Naive thymus-derived CD8-positive, alpha-beta T cell (primary cell): Measurements from ENCODE around the gene MACROD1. TPM values are rescaled to one million over a fixed set of nuclear protein-coding genes. Genes with fewer than 3 reads are reported as not detected.
A peak's percentile ranks its signal among the peaks of the same experiment; 100 is the strongest.

Experiments used
- ATAC-seq, 2 donors: fragments of 150-1000 bp; cut with Tn5 transposase in 1 of 2; sonication (Bioruptor Pico), chemical (Tn5 transposase) in 1 of 2; 1 replicate in 1 of 2; 2 replicates in 1 of 2; pipeline ENCODE4 v1.10.0; 2021; ENCODE audit warnings: mild to moderate bottlenecking in 2 of 2, moderate library complexity in 2 of 2
- POLR2A ChIA-PET: fragments of 350-600 bp; sonication (Branson Sonifier 250); formaldehyde crosslinking; loops from one replicate; lab custom pipeline; 2021; ENCODE audit warnings: antibody characterized with exemption; lab: Charles Lee
- DNase-seq, 10 donors: peaks; one replicate each; pipeline versions ENCODE4 v3.0.0 to v3.0.0-alpha.2; 2020 to 2022
- H3K27ac Mint-ChIP-seq, 10 donors: one replicate each; pipeline ENCODE4 v1.8.0; 2020 to 2022; ENCODE audit warnings: mild to moderate bottlenecking in 10 of 10, mixed read lengths in 10 of 10, moderate library complexity in 4 of 10, inconsistent platforms in 1 of 10
- H3K27me3 Mint-ChIP-seq, 5 donors: one replicate each; pipeline ENCODE4 v1.8.0; 2021 to 2022; ENCODE audit warnings: mixed read lengths in 5 of 5
- H3K36me3 Mint-ChIP-seq, 3 donors: one replicate each; pipeline ENCODE4 v1.8.0; 2020 to 2022; ENCODE audit warnings: mixed read lengths in 3 of 3, mild to moderate bottlenecking in 2 of 3, inconsistent platforms in 1 of 3
- H3K4me1 Mint-ChIP-seq, 4 donors: one replicate each; pipeline ENCODE4 v1.8.0; 2021 to 2022; ENCODE audit warnings: mixed read lengths in 4 of 4
- H3K4me3 Mint-ChIP-seq, 10 donors: one replicate each; pipeline ENCODE4 v1.8.0; 2020 to 2022; ENCODE audit warnings: mild to moderate bottlenecking in 10 of 10, mixed read lengths in 10 of 10, moderate library complexity in 6 of 10, inconsistent platforms in 1 of 10
- H3K9me3 Mint-ChIP-seq, 9 donors: one replicate each; pipeline ENCODE4 v1.8.0; 2020 to 2022; ENCODE audit warnings: mixed read lengths in 9 of 9, mild to moderate bottlenecking in 3 of 9, inconsistent platforms in 1 of 9, moderate library complexity in 1 of 9
- polyA plus RNA-seq, 3 donors: library from polyadenylated mRNA; unstranded; fragments of 300-500 nt; fragmentation: Illumina TruSeq; gene quantifications; one replicate each; pipeline ENCODE4 v1.2.3, GENCODE V29; 2021
- total RNA-seq, 8 experiments: library from RNA in 2 of 8; stranded (reverse) in 2 of 8; gene quantifications; one replicate each; pipeline ENCODE4 v1.2.3 and lab custom pipeline; 2021 to 2026

MACROD1 gene
- total and polyA plus RNA-seq, 5 experiments from 2014 or later: 7.3 to 14.4 (median 10.8) TPM

GRCh38 chr11:64124147-64124546 is 41.8 kb downstream of the MACROD1 start:
- Mint-ChIP-seq H3K9me3 (no peaks in the 10 kb centered on the region), H3K36me3 (no peaks in the 10 kb centered on the region), H3K27me3 (no peaks in the 10 kb centered on the region), H3K4me3 (no peak overlapping the region), H3K27ac (peak overlapping the region in 1 of 10 donors; percentile 41), H3K4me1 (peaks cover 0 to 14% (median 5%) of the 10 kb centered on the region in 4 donors)
- ATAC-seq (no peak), DNase-seq (no peak)
- POLR2A ChIA-PET: no interaction called here

- POLR2A ChIA-PET: no interaction called here
- ATAC-seq (no peak), DNase-seq (no peak)
- no peak overlapping the region for H3K27ac Mint-ChIP-seq
- no peak overlapping the region for H3K4me3 Mint-ChIP-seq
- H3K9me3 Mint-ChIP-seq: no peaks in the 10 kb centered on the region
- H3K4me1 Mint-ChIP-seq: peaks cover 0 to 14% (median 5%) of the 10 kb centered on the region in 4 donors
- no peaks in the 10 kb centered on the region for H3K27me3 Mint-ChIP-seq
- H3K36me3 Mint-ChIP-seq: no peaks in the 10 kb centered on the region
Observed at GRCh38 chr11:64123679-64124078, 42.2 kb downstream of the MACROD1 start.

GRCh38 chr11:64122411-64123410 is 43.2 kb downstream of the MACROD1 start:
- H3K4me1 Mint-ChIP-seq: peaks cover 0 to 14% (median 5%) of the 10 kb centered on the region in 4 donors

GRCh38 chr11:64121663-64122410 is 44.1 kb downstream of the MACROD1 start:
- H3K9me3 Mint-ChIP-seq: no peaks in the 10 kb centered on the region
- DNase-seq (no peak), ATAC-seq (no peak)
- H3K27ac Mint-ChIP-seq: peak overlapping the region in 1 of 10 donors; percentile 40
- H3K4me1 Mint-ChIP-seq: peaks cover 0 to 13% (median 5%) of the 10 kb centered on the region in 4 donors
- POLR2A ChIA-PET: no interaction called here
- peaks cover 0 to 2% (median 0%) of the 10 kb centered on the region in 3 donors for H3K36me3 Mint-ChIP-seq
- no peaks in the 10 kb centered on the region for H3K27me3 Mint-ChIP-seq
- H3K4me3 Mint-ChIP-seq: no peak overlapping the region

More at GRCh38 chr11:64122411-64123410, 43.2 kb downstream of the MACROD1 start:
- Mint-ChIP-seq H3K27me3 (no peaks in the 10 kb centered on the region), H3K4me3 (no peak overlapping the region), H3K27ac (no peak overlapping the region), H3K9me3 (no peaks in the 10 kb centered on the region), H3K36me3 (no peaks in the 10 kb centered on the region)
- DNase-seq: no peak
- no peak for ATAC-seq
- POLR2A ChIA-PET: no interaction called here

- Mint-ChIP-seq H3K27me3 (no peaks in the 10 kb centered on the region), H3K4me1 (peaks cover 0 to 8% (median 3%) of the 10 kb centered on the region in 4 donors), H3K9me3 (no peaks in the 10 kb centered on the region), H3K27ac (no peak overlapping the region), H3K4me3 (no peak overlapping the region), H3K36me3 (peaks cover 0 to 2% (median 0%) of the 10 kb centered on the region in 3 donors)
- POLR2A ChIA-PET: no interaction called here
- ATAC-seq (no peak), DNase-seq (no peak)
Observed at GRCh38 chr11:64120951-64121569, 44.9 kb downstream of the MACROD1 start.

- H3K4me1 Mint-ChIP-seq: peaks cover 0 to 3% (median 0%) of the 10 kb centered on the region in 4 donors
- H3K27ac Mint-ChIP-seq: no peak overlapping the region
- no peaks in the 10 kb centered on the region for H3K27me3 Mint-ChIP-seq
- DNase-seq (no peak), ATAC-seq (no peak)
- H3K36me3 Mint-ChIP-seq: peaks cover 0 to 2% (median 0%) of the 10 kb centered on the region in 3 donors
- POLR2A ChIA-PET: no interaction called here
- no peak overlapping the region for H3K4me3 Mint-ChIP-seq
- no peaks in the 10 kb centered on the region for H3K9me3 Mint-ChIP-seq
Observed at GRCh38 chr11:64119700-64120099, 46.2 kb downstream of the MACROD1 start.

GRCh38 chr11:64118876-64119665 is 46.8 kb downstream of the MACROD1 start:
- H3K4me1 Mint-ChIP-seq: peaks cover 0 to 3% (median 0%) of the 10 kb centered on the region in 4 donors
- H3K27me3 Mint-ChIP-seq: no peaks in the 10 kb centered on the region
- H3K9me3 Mint-ChIP-seq: no peaks in the 10 kb centered on the region
- no peak overlapping the region for H3K4me3 Mint-ChIP-seq
- no peak overlapping the region for H3K27ac Mint-ChIP-seq
- DNase-seq (no peak), ATAC-seq (no peak)
- POLR2A ChIA-PET: no interaction called here
- peaks cover 0 to 2% (median 0%) of the 10 kb centered on the region in 3 donors for H3K36me3 Mint-ChIP-seq

GRCh38 chr11:64117763-64118459 is 48.0 kb downstream of the MACROD1 start:
- DNase-seq (no peak), ATAC-seq (no peak)
- Mint-ChIP-seq H3K4me3 (no peak overlapping the region), H3K4me1 (peaks cover 0 to 3% (median 0%) of the 10 kb centered on the region in 4 donors), H3K27ac (no peak overlapping the region), H3K9me3 (no peaks in the 10 kb centered on the region), H3K36me3 (peaks cover 0 to 2% (median 0%) of the 10 kb centered on the region in 3 donors), H3K27me3 (no peaks in the 10 kb centered on the region)
- POLR2A ChIA-PET: no interaction called here

GRCh38 chr11:64115531-64116522 is 50.1 kb downstream of the MACROD1 start:
- ATAC-seq: no peak
- Mint-ChIP-seq H3K36me3 (peaks cover 0 to 2% (median 0%) of the 10 kb centered on the region in 3 donors), H3K9me3 (no peaks in the 10 kb centered on the region), H3K27ac (peak overlapping the region in 1 of 10 donors; percentile 83), H3K4me1 (peaks cover 0 to 3% (median 0%) of the 10 kb centered on the region in 4 donors), H3K4me3 (no peak overlapping the region), H3K27me3 (no peaks in the 10 kb centered on the region)
- DNase-seq: no peak
- POLR2A ChIA-PET: no interaction called here

- POLR2A ChIA-PET: no interaction called here
- H3K9me3 Mint-ChIP-seq: no peaks in the 10 kb centered on the region
- H3K4me3 Mint-ChIP-seq: no peak overlapping the region
- peaks cover 0 to 2% (median 0%) of the 10 kb centered on the region in 3 donors for H3K36me3 Mint-ChIP-seq
- no peak overlapping the region for H3K27ac Mint-ChIP-seq
- DNase-seq: no peak
- H3K27me3 Mint-ChIP-seq: no peaks in the 10 kb centered on the region
- no peaks in the 10 kb centered on the region for H3K4me1 Mint-ChIP-seq
- ATAC-seq: no peak
Observed at GRCh38 chr11:64114231-64114630, 51.7 kb downstream of the MACROD1 start.

GRCh38 chr11:64113462-64113780 is 52.5 kb downstream of the MACROD1 start:
- no peak overlapping the region for H3K27ac Mint-ChIP-seq
- no peaks in the 10 kb centered on the region for H3K27me3 Mint-ChIP-seq
- POLR2A ChIA-PET: no interaction called here
- peaks cover 0 to 2% (median 0%) of the 10 kb centered on the region in 3 donors for H3K36me3 Mint-ChIP-seq
- H3K4me3 Mint-ChIP-seq: no peak overlapping the region
- no peaks in the 10 kb centered on the region for H3K4me1 Mint-ChIP-seq
- H3K9me3 Mint-ChIP-seq: no peaks in the 10 kb centered on the region
- no peak for DNase-seq
- ATAC-seq: no peak
